Activated effector memory CD4-positive, alpha-beta T cell treated with anti-CD3 and anti-CD28 coated beads, Interleukin-2, amount 50 U/mL, for 16 hours (primary cell): ENCODE results near the gene GATAD2B.
"Not testable (repeated sequence)": the region's sequence is repeated elsewhere in the genome, so short reads cannot be mapped to it uniquely, and the experiment has no call there.

Experiments used
- DNase-seq: peaks from one replicate; pipeline ENCODE4 v3.0.0-alpha.2; 2020

Gene GATAD2B

GRCh38 chr1:153775458-153776327 is 147.1 kb downstream of the GATAD2B start:
- DNase-seq, result peak; percentile 85

GRCh38 chr1:153774780-153775457 is 147.9 kb downstream of the GATAD2B start, which contains the start of gene SLC27A3:
Gene SLC27A3 (plus strand): TSS chr1:153775407. CDS start chr1:153775498, 91 bp downstream.
- peak; percentile 70 for DNase-seq

GRCh38 chr1:153774026-153774595 is 148.7 kb downstream of the GATAD2B start:
- DNase-seq, result no peak

DNA sequence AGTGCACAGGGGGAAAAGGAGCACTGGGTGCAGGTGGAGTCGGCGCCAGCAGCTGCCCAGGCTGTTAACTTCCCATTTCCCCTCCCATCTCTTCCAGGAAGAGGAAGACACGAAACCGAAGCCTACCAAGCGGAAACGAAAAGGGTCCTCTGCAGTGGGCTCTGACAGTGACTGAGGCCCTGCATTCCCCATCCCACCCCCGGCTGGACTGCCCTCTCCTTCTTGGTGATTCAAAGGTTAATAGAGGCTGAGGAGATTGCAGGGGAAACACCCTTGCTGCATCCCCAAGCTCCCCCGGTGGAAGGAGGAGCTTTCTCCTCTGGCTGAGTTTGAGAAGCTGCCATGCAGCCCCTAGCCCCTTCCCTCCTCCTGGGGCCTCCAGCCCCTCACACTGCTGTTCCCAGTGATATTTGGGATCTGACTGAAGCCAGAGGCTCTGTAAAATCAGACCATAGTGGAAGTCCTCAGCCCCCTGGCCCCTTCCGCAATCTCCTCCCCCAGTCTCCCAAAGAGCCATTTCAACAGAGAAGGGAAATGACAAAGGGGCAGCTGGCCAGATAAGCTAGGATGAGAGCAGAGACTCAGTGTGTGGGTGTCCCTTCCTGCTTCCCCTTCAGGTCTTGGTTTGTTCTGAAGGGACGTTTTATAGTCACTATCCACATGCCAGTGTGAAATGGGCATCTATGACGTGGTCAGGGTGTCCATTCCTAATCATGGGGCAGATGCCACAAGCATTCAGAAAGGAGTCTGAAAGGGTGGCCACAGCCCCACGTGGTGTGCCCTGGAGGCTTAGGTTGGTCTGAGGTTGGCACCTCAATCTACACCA is 149.5 kb downstream of the GATAD2B start:
- DNase-seq, result no peak

- no peak for DNase-seq
Observed at GRCh38 chr1:153771841-153772593, 150.8 kb downstream of the GATAD2B start.

DNA sequence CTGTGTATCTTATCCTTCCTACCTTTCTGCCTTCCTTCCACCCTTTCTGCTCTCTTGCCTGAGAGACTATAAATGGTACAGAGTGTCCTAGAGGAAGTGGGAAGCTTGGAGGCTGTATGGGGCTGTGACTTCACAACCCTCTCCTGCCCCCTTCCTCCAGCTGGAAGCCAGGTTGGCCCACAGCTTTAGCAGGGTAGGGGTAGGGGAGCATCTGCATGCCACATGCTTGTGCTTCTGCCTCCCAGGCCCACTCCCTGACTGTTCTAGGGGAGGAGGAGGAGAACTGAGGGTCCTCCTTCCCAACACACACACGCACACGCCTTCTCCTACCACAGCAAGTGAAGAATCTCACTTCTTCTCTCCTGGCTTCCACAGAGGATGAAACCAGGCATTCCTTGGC is 151.5 kb downstream of the GATAD2B start:
- no peak for DNase-seq

DNA sequence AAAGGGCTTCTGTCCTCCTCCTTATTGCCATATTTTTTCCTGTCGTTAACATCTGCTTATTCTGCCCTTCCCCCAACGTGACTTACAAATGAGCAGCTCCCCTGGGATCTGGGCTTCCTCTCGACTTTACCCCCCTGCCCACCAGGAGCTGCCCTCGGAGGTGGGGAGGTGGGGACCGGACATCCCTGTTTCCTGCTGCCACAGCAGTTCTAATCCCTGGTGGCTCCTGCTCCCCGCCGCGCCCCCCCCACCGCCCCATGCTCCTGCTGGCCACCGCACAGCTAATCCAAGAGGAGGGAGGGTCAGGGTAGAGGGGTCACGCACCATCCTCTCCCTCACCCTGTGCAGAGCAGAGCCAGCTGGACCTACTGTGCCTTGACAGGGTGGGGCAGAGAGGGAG is 152.0 kb downstream of the GATAD2B start:
- no peak for DNase-seq

- no peak for DNase-seq
Observed at GRCh38 chr1:153769221-153769620, 153.6 kb downstream of the GATAD2B start.

- no peak for DNase-seq
Observed at GRCh38 chr1:153768316-153769181, 154.2 kb downstream of the GATAD2B start.

DNA sequence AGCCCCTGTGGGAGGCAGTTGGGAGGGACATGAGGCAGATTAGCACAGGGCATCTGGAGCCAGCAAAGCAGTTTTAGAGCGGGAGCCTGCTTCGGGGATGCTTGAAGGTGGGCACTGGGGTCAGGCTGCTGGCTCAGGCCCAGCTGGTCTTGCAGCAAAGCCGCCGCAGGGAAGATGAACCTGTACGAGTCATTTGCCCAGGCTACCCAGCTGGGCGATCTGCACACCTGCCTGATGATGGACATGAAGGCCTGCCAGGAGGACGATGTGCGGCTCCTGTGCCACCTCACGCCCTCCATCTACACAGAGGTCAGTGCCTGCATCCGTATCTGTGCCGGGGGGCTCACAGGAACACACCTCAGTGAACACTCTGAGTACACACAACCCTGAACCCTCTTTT is 155.3 kb downstream of the GATAD2B start:
- DNase-seq, result no peak

DNA sequence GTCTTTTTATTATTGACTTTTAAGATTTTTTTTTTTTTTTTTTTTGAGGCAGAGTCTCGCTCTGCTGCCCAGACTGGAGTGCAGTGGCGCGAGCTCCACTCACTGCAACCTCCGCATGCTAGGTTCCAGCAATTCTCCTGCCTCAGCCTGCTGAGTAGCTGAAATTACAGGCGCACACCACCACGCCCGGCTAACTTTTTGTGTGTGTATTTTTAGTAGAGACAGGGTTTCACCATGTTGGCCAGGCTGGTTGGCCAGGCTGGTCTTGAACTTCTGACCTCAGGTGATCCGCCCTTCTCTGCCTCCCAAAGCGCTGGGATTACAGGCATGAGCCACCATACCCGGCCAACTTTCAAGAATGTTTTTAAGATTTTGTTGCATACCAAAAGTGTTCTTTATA is 156.1 kb downstream of the GATAD2B start:
- DNase-seq, result not testable (repeated sequence)

- no peak for DNase-seq
Observed at GRCh38 chr1:153764310-153764709, 158.5 kb downstream of the GATAD2B start.

DNA sequence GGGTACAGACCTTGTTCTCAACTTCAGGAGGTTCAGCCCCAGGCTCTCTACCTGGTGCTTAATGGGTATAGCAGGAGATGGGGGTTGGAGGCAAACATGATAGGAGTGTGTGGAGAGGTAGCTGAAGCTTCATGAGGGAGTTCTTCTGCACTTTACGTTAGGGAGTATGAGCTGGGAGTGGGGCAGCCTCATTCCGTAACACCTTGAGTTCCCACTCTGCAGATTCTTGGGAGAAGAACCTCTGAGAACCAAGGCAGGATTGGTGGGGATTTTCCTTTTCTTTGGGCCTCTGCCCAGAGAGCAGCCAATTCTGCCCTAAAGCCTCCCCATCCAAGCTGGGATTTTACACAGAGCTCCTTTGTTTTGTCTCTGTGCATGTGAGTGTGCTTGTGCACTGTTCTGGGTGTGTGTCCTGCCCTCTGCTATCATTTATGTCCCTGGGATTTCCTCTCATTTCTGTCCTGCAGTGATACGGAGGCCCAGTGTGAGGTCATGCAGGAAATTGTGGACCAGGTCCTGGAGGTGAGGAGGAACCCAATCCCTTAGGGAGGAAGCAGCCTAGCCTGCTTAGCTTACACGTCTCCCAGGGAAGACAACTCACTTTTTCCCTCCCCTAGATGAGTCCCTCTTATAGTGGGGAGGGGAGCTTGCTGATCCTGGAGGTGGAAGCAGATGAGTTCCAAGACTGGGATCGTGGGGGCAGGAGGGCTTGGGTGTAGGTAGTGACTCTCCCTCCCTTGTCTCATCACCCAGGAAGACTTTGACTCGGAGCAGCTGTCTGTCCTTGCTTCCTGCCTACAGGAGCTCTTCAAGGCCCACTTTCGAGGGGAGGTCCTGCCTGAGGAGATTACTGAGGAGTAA is 159.2 kb downstream of the GATAD2B start:
- no peak for DNase-seq

DNA sequence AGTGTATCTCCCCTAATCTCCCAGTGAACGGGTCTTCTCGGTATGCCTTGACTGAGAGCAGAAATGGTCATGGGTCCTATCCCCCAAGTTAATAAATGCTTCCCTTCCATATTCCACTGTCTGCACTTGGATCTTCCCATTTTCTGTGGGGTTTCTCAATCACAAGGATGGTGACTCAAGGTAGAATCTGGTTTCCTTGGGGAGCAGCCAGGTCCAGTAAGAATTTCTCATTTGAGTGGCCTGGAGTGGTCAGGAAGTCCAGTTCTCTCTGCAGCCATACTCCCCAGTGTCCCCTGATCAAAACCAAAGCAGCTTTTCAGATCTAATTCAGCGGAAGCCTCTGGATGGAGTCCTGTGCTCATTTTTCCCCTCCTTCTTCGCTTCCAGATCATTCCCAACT is 162.3 kb downstream of the GATAD2B start:
- DNase-seq, result no peak
